NCI-H2196 (cell line): ENCODE results near the gene CRYZL1.

Source experiments
- DNase-seq: peaks from one replicate; lab custom pipeline; 2025; ENCODE audit not compliant: unreplicated experiment; lab: John Stamatoyannopoulos, UW

The CRYZL1 gene

GRCh38 chr21:33542640-33543504 lies 98.7 kb downstream of the CRYZL1 start, which contains the start of gene SON:
TSS of gene SON (plus strand) at chr21:33543038. CDS start at chr21:33543093, 55 bp downstream.
- peak; percentile 98 for DNase-seq

DNA sequence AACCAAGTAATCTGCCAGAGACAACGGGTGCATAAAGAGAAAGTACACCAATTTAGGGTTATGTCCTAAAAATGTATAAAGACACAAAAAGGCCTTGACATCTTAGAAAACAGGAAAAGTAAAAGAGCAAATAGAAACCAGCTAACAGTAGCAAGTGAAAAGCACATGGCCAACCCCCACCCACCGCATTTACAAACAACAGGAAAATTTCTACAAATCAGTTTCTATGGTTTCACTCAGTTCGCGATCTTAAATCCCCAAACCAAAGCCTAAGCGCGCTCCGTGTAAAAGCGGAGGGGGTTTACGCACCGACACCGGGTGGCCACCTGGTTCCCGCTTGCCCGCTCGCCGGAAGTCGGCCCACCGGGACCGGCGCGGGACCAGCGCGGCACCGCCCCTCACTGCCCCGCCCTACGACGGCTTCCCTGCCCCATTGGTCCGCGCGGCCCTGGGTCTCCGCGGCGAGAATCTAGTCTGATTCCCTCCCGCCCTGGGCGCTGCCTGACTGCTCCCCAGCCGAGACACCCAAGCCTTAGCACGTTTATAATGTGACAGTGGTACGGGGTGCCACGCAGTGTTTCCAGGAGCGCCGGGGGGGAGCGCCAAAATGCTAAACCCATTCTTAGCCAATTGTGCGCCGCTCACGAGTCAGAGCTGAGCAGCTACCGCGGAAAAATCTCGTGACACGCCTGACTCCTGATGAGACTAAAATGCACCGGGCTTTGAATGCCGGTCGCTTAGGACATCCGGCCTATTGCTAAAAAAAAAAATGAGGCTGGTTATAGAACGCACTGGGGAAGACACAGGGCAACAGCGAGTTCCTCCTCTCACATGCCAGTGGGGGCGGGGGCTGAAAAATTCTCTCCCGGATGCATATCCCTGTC lies 99.5 kb downstream of the CRYZL1 start, which contains the start of gene GART:
GART (minus strand) TSS at position 362 of the 884 bp plus-strand sequence. CDS start 2,802 bp downstream, outside the sequence.
- DNase-seq, result peak; percentile 89

- no peak for DNase-seq
Measured at GRCh38 chr21:33541105-33541711, 100.3 kb downstream of the CRYZL1 start.

DNA sequence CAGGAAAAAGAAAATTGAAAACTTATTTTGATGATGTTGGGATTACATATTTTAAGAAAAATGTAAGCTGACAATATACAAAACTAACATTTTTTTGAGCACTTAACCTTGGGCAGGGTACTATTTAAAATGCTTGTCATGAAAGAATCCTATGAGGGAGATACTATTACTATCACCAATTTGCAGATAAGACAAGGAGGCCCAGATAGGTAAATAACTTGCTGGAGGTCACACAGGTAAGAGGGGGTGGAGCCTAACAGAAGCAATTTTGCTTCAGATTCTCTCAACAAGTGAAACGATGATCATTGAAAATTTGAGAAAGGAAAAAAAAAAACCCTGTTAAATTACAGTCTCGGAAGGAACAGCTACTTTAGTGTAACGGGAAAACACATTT lies 100.8 kb downstream of the CRYZL1 start:
- no peak for DNase-seq

DNA sequence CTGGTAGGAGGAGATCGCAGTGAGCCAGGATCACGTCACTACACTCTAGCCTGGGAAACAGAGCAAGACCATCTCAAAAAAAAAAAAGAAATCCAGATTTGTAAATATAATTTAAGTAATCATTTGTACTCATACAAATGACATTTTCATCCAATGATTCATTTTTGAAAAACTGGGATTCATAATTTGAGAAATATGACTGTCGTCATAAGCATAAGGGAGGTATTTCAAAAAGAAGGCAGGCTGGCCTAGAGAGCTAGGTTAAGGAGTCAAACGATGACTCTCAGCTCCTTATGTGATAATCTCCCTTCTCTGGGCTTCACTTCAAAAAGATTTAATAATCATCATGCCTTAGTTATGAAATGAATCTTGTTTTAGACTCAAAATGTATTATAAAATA lies 101.9 kb downstream of the CRYZL1 start:
- DNase-seq, result no peak
